PC-3 (cell line): Measurements from ENCODE around the gene GTF2A2.

Source experiments
- CTCF ChIP-seq: fragments of 300-600 bp; sonication (generic); conservative IDR thresholded peaks from 2 replicates; pipeline ENCODE4 v1.5.1; 2017; ENCODE audit warnings: antibody characterized with exemption, low read depth, mild to moderate bottlenecking, low read length
- EZH2 ChIP-seq: fragments of 300-600 bp; sonication (generic); IDR thresholded peaks from one replicate; pipeline ENCODE4 v1.6.1; 2017; ENCODE audit warnings: antibody characterized with exemption, mild to moderate bottlenecking, low read length; ENCODE audit not compliant: unreplicated experiment
- EZH2phosphoT487 ChIP-seq: fragments of 300-600 bp; sonication (generic); IDR thresholded peaks from 2 replicates; pipeline ENCODE4 v1.6.1; 2018; ENCODE audit warnings: mild to moderate bottlenecking, antibody characterized with exemption, low read length, borderline replicate concordance

- TF ChIP-seq EZH2 (no peak), CTCF (no peak), EZH2phosphoT487 (no peak)
Measured at GRCh38 chr15:59687836-59688235, 30.5 kb upstream of the GTF2A2 start.
